ENCODE results near the gene WFDC2.

WFDC2 gene

DNA sequence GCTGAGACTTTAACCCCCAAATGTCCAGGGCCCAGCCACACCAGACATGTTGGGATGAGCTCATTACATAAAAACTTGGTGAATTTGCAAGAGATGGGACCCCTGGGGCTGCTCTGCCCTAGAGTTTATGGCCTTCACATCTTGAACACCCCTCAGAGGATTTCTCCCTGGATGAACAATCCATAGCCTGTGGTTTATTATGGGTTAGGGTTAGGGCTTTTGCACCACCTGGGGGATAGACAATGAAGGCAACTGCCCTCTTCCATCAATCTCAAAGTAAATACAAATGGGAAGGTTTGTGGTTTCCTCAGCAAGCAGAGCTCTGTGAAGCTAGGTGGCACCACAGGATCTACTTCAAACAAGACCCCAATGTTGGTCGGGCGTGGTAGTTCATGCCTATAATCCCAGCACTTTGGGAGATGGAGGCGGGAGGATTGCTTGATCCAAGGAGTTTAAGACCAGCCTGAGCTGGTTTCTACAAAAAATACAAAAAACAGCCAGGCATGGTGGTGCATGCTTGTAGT lies 28.5 kb downstream of the WFDC2 start:
- DNase-seq (ENCODE audit: low read depth): no peak

DNA sequence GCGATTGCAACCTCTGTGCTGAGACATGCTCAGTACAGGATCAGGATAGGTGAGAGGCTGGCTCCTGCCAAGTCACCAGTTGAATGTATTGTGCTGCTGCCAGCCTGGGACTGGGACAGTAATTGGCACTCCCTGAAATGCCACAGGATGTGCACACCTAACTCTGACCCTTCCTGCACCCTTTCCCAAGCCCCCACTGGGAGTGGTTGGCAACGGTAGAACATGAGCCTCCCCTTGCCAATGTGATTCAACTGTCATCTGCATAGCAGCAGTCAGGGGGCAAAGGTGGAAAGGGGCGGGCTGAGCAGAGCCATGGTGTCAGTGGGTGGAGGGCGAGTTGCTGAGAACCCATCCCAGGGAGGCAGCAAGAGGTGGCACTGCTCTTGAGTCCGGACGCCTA lies 30.5 kb downstream of the WFDC2 start:
- DNase-seq (ENCODE audit: low read depth): no peak

- DNase-seq (ENCODE audit: low read depth): no peak
These were observed 32.0 kb downstream of the WFDC2 start for GRCh38 chr20:45501600-45501999.

DNA sequence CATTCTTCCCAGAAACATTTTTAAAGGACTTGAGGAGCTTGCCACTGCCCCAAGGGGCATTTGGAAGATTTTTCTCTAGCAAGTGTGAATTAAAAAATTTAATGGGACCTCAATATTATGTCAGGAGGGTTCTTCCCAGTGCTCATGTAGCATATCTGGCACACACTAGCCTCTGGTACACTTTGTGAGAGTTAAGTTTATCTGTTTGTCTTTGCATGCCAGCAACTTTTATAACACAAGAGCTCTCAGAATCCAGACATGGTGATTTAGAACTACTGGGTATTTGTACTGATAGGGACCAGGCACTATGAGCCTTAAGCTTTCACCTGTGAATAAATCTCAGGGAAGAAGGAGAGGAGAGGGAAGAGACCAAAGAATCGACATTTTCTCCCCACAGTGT lies 33.0 kb downstream of the WFDC2 start:
- DNase-seq (ENCODE audit: low read depth): no peak

DNA sequence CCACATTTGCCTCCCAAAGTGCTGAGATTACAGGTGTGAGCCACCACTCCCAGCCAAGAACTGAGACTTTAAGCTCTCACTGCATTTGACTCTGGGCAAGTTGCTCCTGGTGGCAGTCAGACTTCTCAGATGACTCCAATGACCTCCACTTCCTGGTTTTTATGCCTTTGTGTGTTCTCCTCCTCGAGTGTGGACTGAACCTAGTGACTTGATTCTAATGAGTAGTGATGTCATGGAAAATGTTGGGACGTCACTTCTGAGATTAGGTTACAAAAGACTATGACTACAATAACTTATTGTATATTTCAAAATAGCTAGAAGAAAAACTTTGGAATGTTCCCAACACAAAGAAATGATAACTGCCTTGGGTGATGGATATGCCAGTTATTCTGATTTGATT lies 33.9 kb downstream of the WFDC2 start:
- DNase-seq (ENCODE audit: low read depth): no peak

GRCh38 chr20:45506398-45506797 lies 36.8 kb downstream of the WFDC2 start:
- DNase-seq (ENCODE audit: low read depth): no peak

DNA sequence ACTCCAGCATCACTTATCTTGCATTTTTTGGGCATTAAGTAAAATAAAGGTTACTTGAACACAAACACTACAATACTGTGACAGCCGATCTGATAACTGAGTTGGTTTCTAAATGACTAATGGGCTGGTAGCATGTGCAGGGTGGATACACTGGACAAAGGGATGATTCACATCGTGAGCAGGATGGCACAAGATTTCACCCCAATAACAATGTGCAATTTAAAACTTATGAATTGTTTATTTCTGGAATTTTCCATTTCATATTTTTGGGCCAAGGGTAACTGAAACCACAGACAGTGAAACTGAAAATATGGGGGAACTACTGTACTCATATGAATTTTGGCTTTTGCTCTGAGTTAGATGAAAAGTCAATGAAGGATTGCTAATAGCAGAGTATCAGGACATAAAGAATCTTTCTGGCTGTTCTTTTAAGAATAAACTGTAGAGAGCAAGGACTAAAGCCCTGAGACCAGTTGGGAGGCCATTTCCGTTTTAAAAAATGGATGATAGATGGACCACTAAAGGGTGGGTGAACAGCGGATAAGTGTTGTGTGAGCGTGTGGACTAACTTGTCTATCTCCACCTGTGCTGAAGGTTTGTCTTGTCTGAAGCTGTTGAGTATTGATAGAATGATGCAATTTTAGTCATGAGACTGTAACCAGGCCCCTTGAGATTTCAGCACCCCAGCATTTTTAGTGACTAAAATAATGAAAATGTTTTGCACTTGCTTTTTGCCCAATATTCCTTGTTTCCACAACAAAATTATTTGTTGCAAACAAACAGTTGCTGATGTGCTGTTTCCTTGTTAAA lies 37.7 kb downstream of the WFDC2 start:
- no peak for DNase-seq (ENCODE audit: low read depth)

DNA sequence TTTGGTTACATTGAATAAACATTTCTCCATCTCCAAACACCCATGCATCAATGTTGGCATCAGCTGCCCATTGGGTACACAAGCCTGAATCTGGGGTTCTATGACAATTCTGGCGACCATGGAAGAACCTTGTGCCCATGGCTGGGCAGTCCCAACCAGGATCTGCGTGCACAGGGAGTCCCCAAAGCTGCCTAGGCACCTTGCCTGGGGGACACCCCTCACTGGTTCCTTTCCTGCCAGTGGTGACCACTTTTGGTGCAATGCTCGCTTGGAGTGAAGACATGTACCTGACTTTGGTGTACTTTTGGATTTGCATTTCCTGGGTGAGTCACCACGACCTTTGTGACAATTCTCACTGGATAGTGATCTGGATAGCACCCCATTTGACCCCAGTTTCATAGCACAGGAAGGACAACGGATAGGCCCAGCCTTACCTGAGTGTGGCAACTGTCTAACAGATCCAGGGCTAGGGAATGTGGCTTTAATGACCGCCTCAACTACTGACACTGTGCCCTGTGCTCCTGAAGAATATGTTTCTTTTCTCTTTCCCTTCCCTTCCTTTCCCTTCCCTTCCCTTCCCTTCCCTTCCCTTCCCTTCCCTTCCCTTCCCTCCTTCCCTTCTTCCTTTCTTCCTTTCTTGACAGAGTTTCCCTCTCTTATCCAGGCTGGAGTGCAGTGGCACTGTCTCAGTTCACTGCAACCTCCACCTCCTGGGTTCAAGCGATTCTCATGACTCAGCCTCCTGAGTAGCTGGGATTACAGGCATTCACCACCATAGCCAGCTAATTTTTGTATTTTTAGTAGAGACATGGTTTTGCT lies 38.7 kb downstream of the WFDC2 start:
- no peak for DNase-seq (ENCODE audit: low read depth)

- DNase-seq (ENCODE audit: low read depth): no peak
These were observed 39.5 kb downstream of the WFDC2 start for GRCh38 chr20:45509091-45509490.

DNA sequence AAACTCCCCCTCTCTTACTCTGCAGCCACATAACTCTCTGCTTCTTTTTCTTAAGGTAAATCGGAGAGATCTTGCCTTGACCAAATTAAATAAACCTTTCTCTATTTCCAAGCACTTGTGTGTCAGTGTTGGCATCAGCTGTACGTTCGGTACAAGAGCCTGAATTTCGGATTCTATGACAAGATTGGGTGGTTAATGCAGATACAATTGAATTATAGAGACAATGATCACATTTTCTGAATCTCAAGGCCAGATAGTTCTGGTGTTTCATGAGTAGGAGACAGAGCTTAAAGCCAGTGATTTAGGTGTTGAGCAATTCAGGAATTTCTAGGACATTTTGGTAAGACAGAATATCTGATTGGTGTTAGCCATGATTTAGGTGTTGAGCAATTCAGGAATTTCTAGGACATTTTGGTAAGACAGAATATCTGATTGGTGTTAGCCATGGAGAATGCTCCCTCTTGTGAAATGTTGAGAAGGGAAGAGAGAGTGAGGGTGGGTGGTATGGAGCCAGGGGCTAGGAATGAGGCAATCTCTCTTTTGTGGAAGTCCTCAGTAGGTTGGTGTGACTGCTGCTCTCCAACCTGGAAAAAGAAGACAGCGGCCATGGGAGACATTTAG lies 40.8 kb downstream of the WFDC2 start:
- DNase-seq (ENCODE audit: low read depth): no peak

GRCh38 chr20:45515147-45515913 lies 45.8 kb downstream of the WFDC2 start, which contains the start of gene SPINT3:
Gene SPINT3 (minus strand): TSS chr20:45515622. CDS start chr20:45515608, 14 bp downstream.
- DNase-seq (ENCODE audit: low read depth): no peak

GRCh38 chr20:45518282-45518681 lies 48.7 kb downstream of the WFDC2 start:
- DNase-seq (ENCODE audit: low read depth): no peak

DNA sequence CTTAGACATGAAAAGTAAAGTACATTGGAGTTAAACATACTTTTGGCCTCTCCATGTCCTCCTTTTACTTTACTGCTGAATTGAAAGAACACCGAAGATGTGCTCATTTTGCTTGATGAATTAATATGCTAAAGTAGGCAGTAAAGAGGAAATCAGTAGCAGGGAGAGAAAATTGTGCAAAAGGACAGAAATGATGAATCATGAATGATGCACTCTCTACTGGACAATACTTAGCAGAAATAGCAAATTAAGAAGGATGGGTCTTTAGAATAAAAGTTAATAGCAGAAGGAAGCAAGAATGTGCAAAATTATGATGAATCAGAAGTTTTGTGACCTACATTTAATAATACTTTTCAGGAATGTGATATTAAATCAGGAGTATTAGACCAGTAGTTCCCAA lies 54.3 kb downstream of the WFDC2 start:
- no peak for DNase-seq (ENCODE audit: low read depth)

- DNase-seq (ENCODE audit: low read depth): no peak
These were observed 57.7 kb downstream of the WFDC2 start for GRCh38 chr20:45527294-45527693.
